GM15510 (cell line): ENCODE data around the gene INF2.

ENCODE experiments used
- POLR2A ChIP-seq: IDR thresholded peaks from 3 replicates; pipeline ENCODE4 v1.6.1; 2011; ENCODE audit warnings: borderline replicate concordance; ENCODE audit not compliant: insufficient read length; ENCODE audit errors: extremely low read depth

INF2 gene

GRCh38 chr14:104738375-104739019 is 49.1 kb downstream of the INF2 start:
- TF ChIP-seq POLR2A, result no peak

GRCh38 chr14:104739026-104739425 is 49.6 kb downstream of the INF2 start:
- no peak for TF ChIP-seq POLR2A

- TF ChIP-seq POLR2A, result no peak
Observed at GRCh38 chr14:104739546-104740516, 50.4 kb downstream of the INF2 start.

GRCh38 chr14:104741108-104741802 is 51.8 kb downstream of the INF2 start:
- TF ChIP-seq POLR2A, result no peak

- TF ChIP-seq POLR2A, result no peak
Observed at GRCh38 chr14:104741803-104742251, 52.4 kb downstream of the INF2 start.

GRCh38 chr14:104742586-104743455 is 53.4 kb downstream of the INF2 start:
- TF ChIP-seq POLR2A, result no peak

GRCh38 chr14:104743461-104744380 is 54.3 kb downstream of the INF2 start:
- TF ChIP-seq POLR2A, result no peak

- no peak for TF ChIP-seq POLR2A
Observed at GRCh38 chr14:104744484-104744883, 55.1 kb downstream of the INF2 start.

- no peak for TF ChIP-seq POLR2A
Observed at GRCh38 chr14:104745431-104745830, 56.0 kb downstream of the INF2 start.

- no peak for TF ChIP-seq POLR2A
Observed at GRCh38 chr14:104746071-104746545, 56.7 kb downstream of the INF2 start.

GRCh38 chr14:104746934-104747481 is 57.6 kb downstream of the INF2 start:
- TF ChIP-seq POLR2A, result no peak

- no peak for TF ChIP-seq POLR2A
Observed at GRCh38 chr14:104747876-104748275, 58.5 kb downstream of the INF2 start.
